Activated naive CD8-positive, alpha-beta T cell (primary cell): ENCODE data around the gene HPCA.
"Not testable (repeated sequence)": the region's sequence is repeated elsewhere in the genome, so short reads cannot be mapped to it uniquely, and the experiment has no call there.

ENCODE experiments used
- H3K27ac Mint-ChIP-seq: one replicate; pipeline ENCODE4 v1.8.0; 2021; ENCODE audit warnings: mixed read lengths
- H3K27me3 Mint-ChIP-seq: one replicate; pipeline ENCODE4 v1.8.0; 2021; ENCODE audit warnings: mixed read lengths
- H3K36me3 Mint-ChIP-seq: one replicate; pipeline ENCODE4 v1.8.0; 2021; ENCODE audit warnings: mixed read lengths
- H3K4me1 Mint-ChIP-seq: one replicate; pipeline ENCODE4 v1.8.0; 2021; ENCODE audit warnings: low read depth, mixed read lengths
- H3K4me3 Mint-ChIP-seq: one replicate; pipeline ENCODE4 v1.8.0; 2021; ENCODE audit warnings: mild to moderate bottlenecking, mixed read lengths
- H3K9me3 Mint-ChIP-seq: one replicate; pipeline ENCODE4 v1.8.0; 2021; ENCODE audit warnings: low read depth, mixed read lengths

The HPCA gene

DNA sequence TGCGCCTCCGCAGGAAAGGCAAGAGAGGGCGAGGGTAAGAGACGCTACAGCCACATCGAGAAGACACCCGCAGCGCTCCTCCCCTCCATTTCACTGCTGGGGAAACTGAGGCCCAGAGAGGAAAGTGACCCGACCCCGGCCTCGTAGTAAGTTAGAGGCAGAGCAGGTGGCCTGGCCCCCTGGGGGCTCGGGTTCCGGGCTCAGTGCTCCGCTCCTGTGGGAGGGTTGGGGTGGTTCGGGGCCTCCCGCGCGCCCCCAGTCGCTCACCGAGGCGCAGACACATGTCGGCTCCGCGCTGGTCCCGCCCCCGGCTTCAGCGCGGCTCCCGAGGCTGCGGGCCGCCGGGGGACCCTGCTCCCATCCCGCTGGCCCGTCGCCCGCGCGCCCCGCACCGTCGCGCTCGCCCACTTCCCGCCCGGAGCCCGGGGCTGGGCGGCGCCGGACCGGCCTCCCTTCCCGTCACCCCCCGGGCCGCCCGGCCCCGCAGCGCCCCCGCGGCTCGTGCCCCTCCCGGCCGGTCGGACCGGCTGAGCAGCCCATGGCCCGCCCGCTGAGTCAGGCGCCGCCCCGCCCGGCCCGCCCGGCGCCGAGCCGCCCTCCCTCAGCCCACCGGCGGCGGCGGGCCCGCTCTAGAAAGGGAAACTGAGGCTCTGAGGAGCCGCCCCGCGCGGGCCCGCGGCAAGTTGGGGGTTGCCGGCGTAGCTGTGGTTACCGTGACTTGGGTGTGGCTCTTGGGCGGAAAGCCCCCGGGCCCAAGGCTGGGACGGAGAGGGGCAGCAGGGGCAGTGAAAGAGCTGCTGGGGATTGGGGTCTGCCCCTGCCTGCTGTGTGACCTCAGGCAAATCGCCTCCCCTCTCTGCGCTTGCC lies 14.9 kb downstream of the HPCA start, which contains the start of gene TMEM54:
TSS of gene TMEM54 (minus strand) at position 434 of the 867 bp plus-strand sequence. CDS start at position 283, 151 bp downstream.
- no peak within 1 kb of the TSS for H3K27ac Mint-ChIP-seq
- H3K36me3 Mint-ChIP-seq: no peaks in the 10 kb centered on the region
- peaks cover 22% of the 10 kb centered on the region for H3K27me3 Mint-ChIP-seq

DNA sequence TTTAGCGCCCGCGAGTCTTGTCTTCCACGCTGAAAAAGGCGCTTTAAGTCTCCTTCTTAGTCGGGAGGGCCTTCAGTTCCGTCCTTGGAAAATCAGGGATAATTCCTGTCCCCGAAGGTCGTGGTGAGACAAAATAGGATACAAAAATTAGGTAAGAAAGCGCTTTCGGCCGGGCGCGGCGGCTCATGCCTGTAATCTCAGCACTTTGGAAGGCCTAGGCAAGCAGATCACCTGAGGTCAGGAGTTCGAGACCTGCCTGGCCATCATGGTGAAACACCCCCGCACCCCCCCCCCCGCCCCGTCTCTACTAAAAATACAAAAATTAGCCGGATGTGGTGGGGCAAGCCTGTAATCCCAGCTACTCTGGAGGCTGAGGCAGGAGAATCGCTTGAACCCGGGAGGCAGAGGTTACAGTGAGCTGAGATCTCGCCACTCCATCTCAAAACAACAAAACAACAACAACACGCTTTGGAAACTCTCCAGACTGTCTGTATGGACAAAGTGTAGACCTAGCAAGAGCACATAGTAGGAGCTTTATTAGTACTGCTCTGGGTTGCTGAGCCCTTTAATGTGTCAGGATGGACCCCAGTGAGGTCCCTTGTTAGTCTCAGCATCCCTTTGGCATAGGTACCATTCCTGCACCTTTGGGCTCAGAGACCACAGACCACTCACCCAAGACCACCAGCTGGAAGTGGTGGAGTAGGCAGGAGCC lies 15.7 kb downstream of the HPCA start:
- Mint-ChIP-seq H3K9me3 (no peaks in the 10 kb centered on the region), H3K27me3 (peaks cover 20% of the 10 kb centered on the region), H3K36me3 (no peaks in the 10 kb centered on the region), H3K4me3 (peak overlapping the region; percentile 79), H3K27ac (no peak overlapping the region), H3K4me1 (peaks cover 7% of the 10 kb centered on the region)

More for the DNA sequence above, 14.9 kb downstream of the HPCA start, which contains the start of gene TMEM54:
- H3K9me3 Mint-ChIP-seq: no peaks in the 10 kb centered on the region
- peaks cover 7% of the 10 kb centered on the region for H3K4me1 Mint-ChIP-seq
- H3K4me3 Mint-ChIP-seq: peak within 1 kb of the TSS; percentile 79

DNA sequence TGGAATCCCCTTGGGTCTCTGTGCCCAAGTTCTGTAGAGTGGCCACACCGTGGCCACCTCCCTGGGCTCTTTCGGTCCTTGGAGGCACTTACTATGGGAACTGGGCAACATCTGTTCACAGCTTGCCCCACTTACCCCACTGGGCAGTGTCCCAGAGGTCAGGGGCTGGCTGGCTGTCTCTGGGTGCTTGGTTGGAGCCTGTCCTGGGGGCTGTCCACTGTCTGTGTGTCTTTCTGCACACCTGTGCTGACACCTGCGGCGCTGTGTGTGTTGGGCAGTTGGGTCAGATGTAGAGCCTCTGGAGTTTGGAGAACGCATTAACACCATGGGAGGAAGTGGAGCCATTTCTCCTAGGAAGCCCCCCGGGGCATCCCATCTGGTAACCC lies 16.2 kb downstream of the HPCA start:
- Mint-ChIP-seq H3K27ac (no peak overlapping the region), H3K27me3 (peaks cover 16% of the 10 kb centered on the region), H3K4me3 (peak overlapping the region; percentile 79), H3K4me1 (peaks cover 7% of the 10 kb centered on the region), H3K9me3 (no peaks in the 10 kb centered on the region), H3K36me3 (no peaks in the 10 kb centered on the region)

DNA sequence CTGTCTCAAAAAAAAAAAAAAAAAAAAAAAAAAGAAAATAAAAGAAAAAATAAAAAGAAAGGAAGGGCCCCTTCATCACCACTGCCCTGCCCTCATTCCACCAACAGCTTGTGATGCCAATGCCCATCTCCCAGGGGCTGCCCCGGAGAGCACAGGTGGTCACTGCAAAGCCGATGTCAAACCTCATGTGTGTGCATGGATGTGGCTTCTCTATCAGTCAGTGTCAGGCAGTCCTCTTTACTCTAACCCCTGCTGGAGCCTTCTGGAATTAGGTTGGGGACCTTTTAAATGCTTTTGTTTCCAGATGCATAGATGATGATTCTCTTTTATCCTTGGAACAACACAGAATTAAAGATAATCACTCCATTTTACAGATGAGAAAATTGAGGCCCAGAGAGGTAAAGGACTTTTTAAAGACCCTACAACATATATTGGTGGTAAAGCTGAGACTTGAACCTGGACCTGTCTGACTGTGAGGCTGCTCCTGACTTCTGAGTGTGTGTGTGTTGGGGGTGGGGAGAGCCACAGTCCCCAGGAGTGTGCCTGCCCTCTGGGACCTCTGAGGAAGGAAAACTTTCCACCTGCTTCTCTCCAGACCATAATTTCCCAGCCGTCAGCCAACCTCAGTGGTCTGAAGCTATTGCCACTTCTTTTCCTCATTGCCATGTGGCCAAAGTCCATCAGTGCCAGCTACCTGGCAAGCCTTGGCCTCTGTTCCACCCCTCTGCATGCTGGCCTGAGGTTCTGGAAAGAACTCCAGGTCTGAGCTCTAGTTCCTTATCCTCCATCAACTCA lies 17.9 kb downstream of the HPCA start:
- Mint-ChIP-seq H3K9me3 (no peaks in the 10 kb centered on the region), H3K4me3 (no peak overlapping the region), H3K27me3 (peaks cover 12% of the 10 kb centered on the region), H3K27ac (no peak overlapping the region), H3K4me1 (peaks cover 7% of the 10 kb centered on the region), H3K36me3 (no peaks in the 10 kb centered on the region)

DNA sequence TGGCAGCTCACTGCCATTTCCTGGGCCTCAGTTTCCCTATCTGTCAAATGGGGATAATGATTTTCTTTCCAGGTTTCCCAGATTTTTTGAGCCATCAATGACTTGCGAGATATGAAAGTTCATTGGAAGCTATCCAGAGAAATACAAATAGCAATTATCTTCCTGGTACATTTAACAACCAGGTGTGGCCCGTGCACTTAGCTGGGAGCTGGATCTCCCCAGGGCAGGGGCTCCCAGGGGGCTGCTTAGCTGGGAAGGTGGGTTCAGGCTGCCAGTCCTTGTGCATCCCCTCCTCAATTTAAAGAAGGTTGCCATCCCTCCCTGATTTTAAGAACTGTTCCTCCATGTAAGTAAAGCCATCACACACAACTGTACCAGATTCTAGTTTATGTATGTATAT lies 18.5 kb downstream of the HPCA start:
- no peaks in the 10 kb centered on the region for H3K9me3 Mint-ChIP-seq
- no peaks in the 10 kb centered on the region for H3K36me3 Mint-ChIP-seq
- H3K4me3 Mint-ChIP-seq: no peak overlapping the region
- H3K27ac Mint-ChIP-seq: no peak overlapping the region
- peaks cover 7% of the 10 kb centered on the region for H3K4me1 Mint-ChIP-seq
- H3K27me3 Mint-ChIP-seq: peaks cover 10% of the 10 kb centered on the region

DNA sequence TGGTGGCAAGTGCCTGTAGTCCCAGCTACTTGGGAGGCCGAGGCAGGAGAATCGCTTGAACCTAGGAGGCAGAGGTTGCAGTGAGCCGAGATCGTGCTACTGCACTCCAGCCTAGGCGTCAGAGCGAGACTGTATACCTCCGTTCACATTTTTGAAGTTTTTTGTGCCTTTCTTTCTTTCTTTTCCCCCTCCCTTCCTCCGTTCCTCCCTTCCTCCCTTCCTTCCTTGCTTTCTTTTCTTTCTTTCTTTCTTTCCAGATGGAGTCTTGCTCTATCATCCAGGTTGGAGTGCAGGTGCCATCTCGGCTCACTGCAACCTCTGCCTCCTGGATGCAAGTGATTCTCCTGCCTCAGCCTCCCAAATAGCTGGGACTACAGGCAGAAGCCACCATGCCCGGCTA lies 19.3 kb downstream of the HPCA start:
- H3K9me3 Mint-ChIP-seq, H3K4me3 Mint-ChIP-seq, H3K36me3 Mint-ChIP-seq, H3K27me3 Mint-ChIP-seq, H3K27ac Mint-ChIP-seq, H3K4me1 Mint-ChIP-seq: not testable (repeated sequence)

DNA sequence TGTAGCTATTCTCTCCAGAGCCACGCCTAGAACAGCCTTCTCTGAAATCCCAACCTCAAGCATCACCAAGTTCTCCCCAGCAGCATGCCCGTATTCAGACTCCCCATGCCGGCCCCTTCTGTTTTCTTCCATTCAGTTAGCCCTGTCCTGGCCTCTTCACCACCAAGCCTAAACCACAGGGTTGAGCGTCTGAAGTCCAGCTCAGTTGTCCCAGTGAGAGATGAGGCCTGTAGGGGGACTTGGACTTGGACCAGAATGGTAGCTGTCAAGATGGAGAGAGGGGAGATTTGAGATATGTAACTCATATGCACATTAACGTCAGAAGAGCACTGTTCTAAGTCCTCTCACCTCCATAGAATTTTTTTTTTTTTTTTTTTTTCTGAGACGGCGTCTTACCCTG lies 20.4 kb downstream of the HPCA start:
- no peak overlapping the region for H3K27ac Mint-ChIP-seq
- H3K36me3 Mint-ChIP-seq: no peaks in the 10 kb centered on the region
- peaks cover 3% of the 10 kb centered on the region for H3K4me1 Mint-ChIP-seq
- H3K27me3 Mint-ChIP-seq: peaks cover 6% of the 10 kb centered on the region
- no peaks in the 10 kb centered on the region for H3K9me3 Mint-ChIP-seq
- H3K4me3 Mint-ChIP-seq: no peak overlapping the region

DNA sequence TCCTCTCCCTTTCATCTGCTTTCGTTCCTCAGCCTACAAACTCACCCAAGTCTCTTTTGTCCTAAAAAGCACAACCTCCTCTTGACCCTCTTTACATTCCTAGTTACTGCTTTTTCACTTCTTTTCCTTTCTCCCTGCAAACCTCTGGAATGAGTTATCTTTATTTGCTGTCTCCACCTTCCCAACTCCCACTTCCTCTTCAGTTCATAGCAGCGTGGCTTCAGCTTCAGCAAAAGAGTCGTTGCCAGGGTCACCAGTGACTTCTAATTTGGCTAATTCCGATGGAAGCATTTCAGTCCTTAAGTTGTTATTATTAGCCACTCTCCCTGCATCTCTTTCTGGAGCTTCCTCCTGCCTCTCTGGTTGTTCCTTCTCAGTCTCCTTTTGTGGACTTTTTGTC lies 21.1 kb downstream of the HPCA start:
- no peaks in the 10 kb centered on the region for H3K36me3 Mint-ChIP-seq
- no peak overlapping the region for H3K27ac Mint-ChIP-seq
- H3K4me1 Mint-ChIP-seq: no peaks in the 10 kb centered on the region
- no peak overlapping the region for H3K4me3 Mint-ChIP-seq
- H3K9me3 Mint-ChIP-seq: no peaks in the 10 kb centered on the region
- peaks cover 3% of the 10 kb centered on the region for H3K27me3 Mint-ChIP-seq

DNA sequence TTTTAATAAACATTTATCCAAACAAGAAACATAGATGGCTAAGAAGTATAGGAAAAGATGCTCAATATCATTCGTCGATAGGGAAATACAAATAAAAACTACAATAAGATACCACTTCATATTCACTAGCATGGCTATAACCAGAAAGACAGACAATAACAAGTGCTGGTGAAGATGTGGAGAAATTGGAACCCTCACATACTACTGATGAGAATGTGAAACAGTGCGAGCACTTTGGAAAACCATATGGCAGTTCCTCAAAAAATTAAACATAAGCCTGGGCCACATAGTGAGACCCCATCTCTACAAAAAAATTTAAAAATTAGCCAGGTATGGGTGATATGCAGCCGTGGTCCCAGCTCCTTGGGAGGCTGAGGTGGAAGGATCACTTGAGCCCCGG lies 24.0 kb downstream of the HPCA start:
- Mint-ChIP-seq H3K9me3 (no peaks in the 10 kb centered on the region), H3K27me3 (no peaks in the 10 kb centered on the region), H3K36me3 (no peaks in the 10 kb centered on the region), H3K4me3 (no peak overlapping the region), H3K4me1 (no peaks in the 10 kb centered on the region), H3K27ac (no peak overlapping the region)

DNA sequence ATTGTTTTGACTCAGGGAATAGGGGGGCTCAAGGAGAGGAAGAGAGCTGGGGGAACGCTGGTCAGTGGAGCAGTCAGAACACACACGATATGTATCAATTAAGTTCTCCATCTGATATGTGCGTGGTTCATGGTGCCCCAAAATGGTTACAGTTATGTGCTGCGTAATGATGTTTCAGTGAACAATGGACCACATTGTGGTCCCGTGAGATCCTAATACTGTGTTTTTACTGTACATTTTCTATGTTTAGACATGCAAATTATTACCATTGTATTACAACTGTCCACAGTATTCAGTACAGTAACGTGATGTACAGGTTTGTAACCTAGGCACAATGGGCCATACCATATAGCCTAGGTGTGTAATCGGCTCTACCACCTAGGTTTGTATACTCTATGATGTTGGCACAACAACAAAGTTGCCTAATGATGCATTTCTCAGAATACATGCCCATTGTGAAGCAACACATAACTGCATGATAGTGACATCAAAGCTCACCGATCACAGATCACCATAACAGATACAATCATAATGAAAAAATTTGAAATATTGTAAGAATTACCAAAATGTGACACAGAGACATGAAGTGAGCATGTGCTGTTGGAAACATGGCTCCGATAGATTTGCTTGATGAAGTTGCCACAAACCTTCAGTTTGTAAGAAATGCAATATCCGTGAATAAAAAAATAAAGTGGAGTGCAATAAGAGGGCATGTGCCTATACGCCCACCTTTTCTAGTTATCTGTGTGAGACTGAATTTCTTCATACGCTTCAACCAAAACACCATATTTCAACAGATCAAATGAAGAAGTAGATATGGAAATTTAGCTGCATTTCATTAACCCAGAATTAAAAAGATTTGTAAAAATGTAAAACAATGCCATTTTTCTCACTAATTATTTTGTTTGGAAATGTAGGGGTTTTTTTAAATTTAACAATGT lies 29.7 kb downstream of the HPCA start:
- H3K9me3 Mint-ChIP-seq: no peaks in the 10 kb centered on the region
- peaks cover 5% of the 10 kb centered on the region for H3K4me1 Mint-ChIP-seq
- H3K4me3 Mint-ChIP-seq: no peak overlapping the region
- peaks cover 17% of the 10 kb centered on the region for H3K27me3 Mint-ChIP-seq
- no peak overlapping the region for H3K27ac Mint-ChIP-seq
- H3K36me3 Mint-ChIP-seq: no peaks in the 10 kb centered on the region

DNA sequence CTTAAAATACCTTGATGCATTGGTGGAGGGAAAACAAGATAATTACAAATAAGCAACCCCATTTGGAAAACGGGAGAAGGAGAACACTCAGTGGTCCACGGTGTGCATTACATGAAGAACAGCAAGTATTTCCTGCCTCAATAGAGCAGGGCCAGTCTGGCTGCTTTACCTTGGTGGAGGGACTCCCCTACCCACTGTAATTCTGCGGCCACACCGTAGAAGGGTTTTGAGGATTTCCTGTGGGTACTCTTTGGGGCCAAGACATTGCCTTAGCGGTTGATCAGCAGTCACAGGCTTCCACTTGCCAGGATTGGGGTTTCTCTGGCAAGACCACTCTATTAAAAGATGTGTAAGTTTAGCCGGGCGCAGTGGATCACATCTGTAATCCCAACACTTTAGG lies 31.2 kb downstream of the HPCA start:
- no peak overlapping the region for H3K27ac Mint-ChIP-seq
- peaks cover 5% of the 10 kb centered on the region for H3K4me1 Mint-ChIP-seq
- H3K4me3 Mint-ChIP-seq: no peak overlapping the region
- H3K27me3 Mint-ChIP-seq: peaks cover 24% of the 10 kb centered on the region
- no peaks in the 10 kb centered on the region for H3K36me3 Mint-ChIP-seq
- H3K9me3 Mint-ChIP-seq: no peaks in the 10 kb centered on the region

DNA sequence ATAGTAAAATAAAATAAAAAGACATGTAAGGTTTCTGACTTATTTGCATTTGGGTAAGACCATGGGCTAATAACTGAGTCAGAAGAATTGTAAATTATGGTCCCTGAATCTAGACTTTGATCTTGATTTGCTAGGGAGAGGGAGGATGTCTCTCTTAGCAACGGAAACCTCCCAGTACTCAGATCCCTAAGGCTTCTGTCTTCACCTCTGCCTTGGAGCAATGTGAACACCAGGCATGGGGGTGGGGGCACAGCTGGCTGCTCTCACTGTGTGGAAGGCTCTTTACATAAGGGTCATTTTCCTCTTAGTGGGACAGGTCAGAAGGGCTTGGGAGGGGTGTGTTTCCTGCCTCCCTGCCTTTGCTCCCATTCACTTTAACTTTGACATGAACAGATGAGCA lies 31.9 kb downstream of the HPCA start:
- Mint-ChIP-seq H3K4me3 (no peak overlapping the region), H3K27me3 (peaks cover 29% of the 10 kb centered on the region), H3K9me3 (no peaks in the 10 kb centered on the region), H3K27ac (no peak overlapping the region), H3K36me3 (no peaks in the 10 kb centered on the region), H3K4me1 (peaks cover 5% of the 10 kb centered on the region)

DNA sequence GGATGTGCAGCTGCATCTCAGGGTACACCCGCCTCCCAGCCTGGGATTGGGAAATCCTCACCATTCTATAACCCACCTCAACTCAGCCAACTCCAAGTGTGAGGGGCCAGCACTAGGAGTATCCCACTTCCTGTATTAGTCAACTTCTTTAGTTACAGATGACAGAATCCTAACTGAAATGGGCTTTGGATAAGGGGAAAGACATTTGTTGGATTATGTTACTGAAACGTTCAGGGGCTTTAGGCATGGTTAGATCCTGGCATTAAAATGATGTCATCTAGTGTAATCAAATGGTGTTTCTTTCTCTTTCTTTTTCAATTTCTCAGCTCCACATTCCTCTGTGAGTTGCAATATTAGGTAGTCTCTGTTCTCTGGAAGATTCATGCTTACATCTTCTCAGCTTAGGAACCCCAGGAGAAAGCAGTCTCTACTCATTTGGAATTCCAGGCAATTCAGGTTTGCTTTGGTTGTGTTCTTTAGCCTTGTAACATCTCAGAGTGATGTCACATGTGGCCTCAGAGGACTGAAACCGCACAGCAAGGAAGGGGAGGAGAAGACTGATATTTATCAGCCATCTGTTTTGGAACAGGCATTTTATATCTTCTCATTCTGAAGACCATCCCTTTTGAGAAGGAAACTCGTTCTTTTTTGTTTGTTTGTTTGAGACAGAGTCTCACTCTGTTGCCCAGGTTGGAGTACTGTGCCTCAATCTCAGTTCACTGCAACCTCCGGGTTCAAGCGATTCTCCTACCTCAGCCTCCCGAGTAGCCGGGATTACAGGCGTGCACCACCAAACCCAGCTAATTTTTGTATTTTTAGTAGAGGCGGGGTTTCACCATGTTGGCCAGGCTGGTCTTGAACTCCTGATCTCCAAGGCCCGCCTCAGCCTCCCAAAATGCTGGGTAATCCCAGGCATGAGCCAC lies 33.8 kb downstream of the HPCA start:
- H3K27me3 Mint-ChIP-seq: peaks cover 43% of the 10 kb centered on the region
- peaks cover 14% of the 10 kb centered on the region for H3K4me1 Mint-ChIP-seq
- H3K9me3 Mint-ChIP-seq: no peaks in the 10 kb centered on the region
- H3K27ac Mint-ChIP-seq: no peak overlapping the region
- no peaks in the 10 kb centered on the region for H3K36me3 Mint-ChIP-seq
- no peak overlapping the region for H3K4me3 Mint-ChIP-seq
